ENCODE measurements around the gene TRPM1. TPM values are rescaled to one million over a fixed set of nuclear protein-coding genes. Genes with fewer than 3 reads are reported as not detected.

Gene TRPM1
- polyA plus RNA-seq, 2 of the 4 experiments (the other 2 are of a cell fraction) = not detected

DNA sequence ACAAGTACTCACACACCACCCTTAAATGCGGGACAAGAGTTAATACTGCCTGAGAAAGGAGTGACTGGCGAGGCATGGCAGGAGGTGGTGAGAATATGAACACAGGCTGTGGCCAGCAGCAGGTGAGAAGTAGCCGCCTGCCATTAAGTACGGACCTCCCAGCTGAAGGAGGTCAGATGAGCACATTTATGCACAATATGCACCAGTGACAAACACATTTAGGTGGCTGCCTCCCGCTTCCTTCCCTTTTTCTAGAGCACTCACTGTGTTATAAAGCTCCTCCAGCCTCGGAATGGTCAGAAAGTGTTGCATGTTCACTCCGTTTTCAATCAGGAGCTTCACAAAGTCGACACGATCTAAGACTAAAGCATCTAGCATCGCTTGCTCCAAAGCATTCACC lies 52.4 kb downstream of the TRPM1 start:
- no peaks in the 10 kb centered on the region for H3K4me1 ChIP-seq
- no peak overlapping the region for H3K4me3 ChIP-seq
- ChIA-PET CTCF (interaction anchor here (0.7 kb wide), 1 partner anchor 58 kb away, joined by 3 read pairs; no protein-coding TSS in a partner anchor), POLR2A (no interaction called here)
- no peaks in the 10 kb centered on the region for H3K9me3 ChIP-seq
- no peak for ATAC-seq
- DNase-seq (ENCODE audit: low read depth in 1 of 2, low spot score in 1 of 2) = no peak
- FAIRE-seq = no peak
- no peak overlapping the region for H3K4me2 ChIP-seq
- TF ChIP-seq, protein P1, sequence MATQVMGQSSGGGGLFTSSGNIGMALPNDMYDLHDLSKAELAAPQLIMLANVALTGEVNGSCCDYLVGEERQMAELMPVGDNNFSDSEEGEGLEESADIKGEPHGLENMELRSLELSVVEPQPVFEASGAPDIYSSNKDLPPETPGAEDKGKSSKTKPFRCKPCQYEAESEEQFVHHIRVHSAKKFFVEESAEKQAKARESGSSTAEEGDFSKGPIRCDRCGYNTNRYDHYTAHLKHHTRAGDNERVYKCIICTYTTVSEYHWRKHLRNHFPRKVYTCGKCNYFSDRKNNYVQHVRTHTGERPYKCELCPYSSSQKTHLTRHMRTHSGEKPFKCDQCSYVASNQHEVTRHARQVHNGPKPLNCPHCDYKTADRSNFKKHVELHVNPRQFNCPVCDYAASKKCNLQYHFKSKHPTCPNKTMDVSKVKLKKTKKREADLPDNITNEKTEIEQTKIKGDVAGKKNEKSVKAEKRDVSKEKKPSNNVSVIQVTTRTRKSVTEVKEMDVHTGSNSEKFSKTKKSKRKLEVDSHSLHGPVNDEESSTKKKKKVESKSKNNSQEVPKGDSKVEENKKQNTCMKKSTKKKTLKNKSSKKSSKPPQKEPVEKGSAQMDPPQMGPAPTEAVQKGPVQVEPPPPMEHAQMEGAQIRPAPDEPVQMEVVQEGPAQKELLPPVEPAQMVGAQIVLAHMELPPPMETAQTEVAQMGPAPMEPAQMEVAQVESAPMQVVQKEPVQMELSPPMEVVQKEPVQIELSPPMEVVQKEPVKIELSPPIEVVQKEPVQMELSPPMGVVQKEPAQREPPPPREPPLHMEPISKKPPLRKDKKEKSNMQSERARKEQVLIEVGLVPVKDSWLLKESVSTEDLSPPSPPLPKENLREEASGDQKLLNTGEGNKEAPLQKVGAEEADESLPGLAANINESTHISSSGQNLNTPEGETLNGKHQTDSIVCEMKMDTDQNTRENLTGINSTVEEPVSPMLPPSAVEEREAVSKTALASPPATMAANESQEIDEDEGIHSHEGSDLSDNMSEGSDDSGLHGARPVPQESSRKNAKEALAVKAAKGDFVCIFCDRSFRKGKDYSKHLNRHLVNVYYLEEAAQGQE (IDR thresholded peaks at IDR 0.05) = no peak
- TF ChIP-seq HDAC2 (IDR thresholded peaks at IDR 0.05) (no peak), HMGXB4 (CRISPR knock-in tag; IDR thresholded peaks at IDR 0.05; ENCODE audit: borderline replicate concordance) (no peak), ZFP36 (IDR thresholded peaks at IDR 0.05; ENCODE audit: borderline replicate concordance, partially characterized antibody) (no peak)
- WGBS (ENCODE audit: missing lambda C conversion rate) = 73% methylated on average over 10 of the region's 10 CpGs
- H3K27ac ChIP-seq = no peak overlapping the region

DNA sequence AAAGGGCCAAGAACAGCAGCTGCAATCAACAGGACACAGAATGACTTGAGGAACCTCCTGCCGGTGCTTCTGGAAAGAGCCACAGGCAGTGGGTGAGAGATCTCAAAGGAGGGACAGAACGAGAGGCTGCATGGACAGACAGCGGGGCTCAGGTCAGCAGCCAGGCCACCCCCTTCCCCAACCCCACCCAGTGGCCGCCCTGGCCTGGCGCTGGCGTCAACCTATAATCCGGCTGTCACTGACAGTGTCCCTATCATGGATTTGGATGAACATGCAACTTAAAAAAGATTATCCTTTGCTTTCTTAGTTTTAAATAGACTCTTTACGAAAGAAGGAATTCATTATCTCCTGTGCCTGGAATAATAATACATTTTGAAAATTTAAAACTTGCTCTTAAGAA lies 54.1 kb downstream of the TRPM1 start:
- Histone ChIP-seq H3K9me3 (no peaks in the 10 kb centered on the region), H3K4me3 (no peak overlapping the region), H3K4me1 (no peaks in the 10 kb centered on the region), H3K27ac (no peak overlapping the region), H3K4me2 (no peak overlapping the region)
- ChIA-PET CTCF (no interaction called here), POLR2A (no interaction called here)
- TF ChIP-seq ATOH8 (CRISPR knock-in tag; IDR thresholded peaks at IDR 0.05; ENCODE audit: low read depth) (no peak), FOSL2 (IDR thresholded peaks at IDR 0.05) (no peak), FOSL2 (CRISPR knock-in tag; IDR thresholded peaks at IDR 0.05) (no peak), ELK1 (IDR thresholded peaks at IDR 0.05; ENCODE audit: low read depth, low read length) (no peak), FOXS1 (CRISPR knock-in tag; IDR thresholded peaks at IDR 0.05) (no peak)
- no peak for FAIRE-seq
- ATAC-seq = no peak; a peak in 1 of 6 replicates
- 70% methylated on average over 8 of the region's 8 CpGs for WGBS (ENCODE audit: missing lambda C conversion rate)
- DNase-seq (ENCODE audit: low read depth in 1 of 2, low spot score in 1 of 2) = no peak

- DNase-seq (ENCODE audit: low read depth in 1 of 2, low spot score in 1 of 2) (no peak), ATAC-seq (no peak; a peak in 1 of 6 replicates), FAIRE-seq (no peak)
- H3K27ac ChIP-seq = no peak overlapping the region
- POLR2A ChIA-PET = no interaction called here
- no peaks in the 10 kb centered on the region for H3K4me1 ChIP-seq
- H3K9me3 ChIP-seq = no peaks in the 10 kb centered on the region
- 73% methylated on average over 19 of the region's 19 CpGs for WGBS (ENCODE audit: missing lambda C conversion rate)
- H3K4me3 ChIP-seq = no peak overlapping the region
- CTCF ChIA-PET = interaction anchor here (1.2 kb wide), 1 partner anchor 21 kb away, joined by 4 read pairs; no protein-coding TSS in a partner anchor
- TF ChIP-seq EP300 (IDR thresholded peaks at IDR 0.05) (no peak), JUNB (IDR thresholded peaks at IDR 0.05) (no peak), ZNF302 (CRISPR knock-in tag; IDR thresholded peaks at IDR 0.05) (no peak), EHF (CRISPR knock-in tag; IDR thresholded peaks at IDR 0.05) (no peak), POLR2AphosphoS2 (conservative IDR thresholded peaks at IDR 0.05; ENCODE audit: low read length) (no peak), BHLHE40 (IDR thresholded peaks at IDR 0.05; ENCODE audit: low read depth, low read length) (no peak), EHMT2 (IDR thresholded peaks at IDR 0.05; ENCODE audit: low read depth) (no peak), NPAS2 (CRISPR knock-in tag; IDR thresholded peaks at IDR 0.05; ENCODE audit: borderline replicate concordance) (no peak), FOSB (CRISPR knock-in tag; IDR thresholded peaks at IDR 0.05) (no peak), FOSL2 (IDR thresholded peaks at IDR 0.05) (no peak), FOSL2 (CRISPR knock-in tag; IDR thresholded peaks at IDR 0.05) (no peak), POLR2A (IDR thresholded peaks at IDR 0.05; ENCODE audit: low read length) (no peak)
- no peak overlapping the region for H3K4me2 ChIP-seq
These were observed 54.7 kb downstream of the TRPM1 start for GRCh38 chr15:31046759-31047359.
